GM19324 (cell line): ENCODE measurements around the gene TUBB2B.
"Not testable (repeated sequence)": the region's sequence is repeated elsewhere in the genome, so short reads cannot be mapped to it uniquely, and the experiment has no call there.

Source experiments
- ATAC-seq: cut with Tn5 transposase; IDR thresholded peaks from one replicate; pipeline ENCODE4 v1.9.1; 2021; ENCODE audit warnings: mild to moderate bottlenecking, moderate library complexity; ENCODE audit not compliant: unreplicated experiment, low FRiP score

The TUBB2B gene

GRCh38 chr6:3212261-3212660 is 15.2 kb downstream of the TUBB2B start:
- ATAC-seq = no peak

GRCh38 chr6:3211681-3212080 is 15.8 kb downstream of the TUBB2B start:
- no peak for ATAC-seq

- no peak for ATAC-seq
These were observed 17.3 kb downstream of the TUBB2B start for GRCh38 chr6:3210024-3210610.

GRCh38 chr6:3209114-3210023 is 18.1 kb downstream of the TUBB2B start:
- no peak for ATAC-seq

GRCh38 chr6:3208775-3209113 is 18.7 kb downstream of the TUBB2B start:
- no peak for ATAC-seq

GRCh38 chr6:3208098-3208774 is 19.2 kb downstream of the TUBB2B start:
- ATAC-seq = no peak

- ATAC-seq = no peak
These were observed 21.0 kb downstream of the TUBB2B start for GRCh38 chr6:3206339-3207015.

- ATAC-seq = no peak
These were observed 21.5 kb downstream of the TUBB2B start for GRCh38 chr6:3205913-3206312.

- no peak for ATAC-seq
These were observed 22.5 kb downstream of the TUBB2B start for GRCh38 chr6:3204921-3205320.

- no peak for ATAC-seq
These were observed 24.3 kb downstream of the TUBB2B start for GRCh38 chr6:3202999-3203696.

- no peak for ATAC-seq
These were observed 26.1 kb downstream of the TUBB2B start for GRCh38 chr6:3201388-3201787.

GRCh38 chr6:3200682-3201081 is 26.8 kb downstream of the TUBB2B start:
- ATAC-seq = no peak

GRCh38 chr6:3199382-3199781 is 28.1 kb downstream of the TUBB2B start:
- no peak for ATAC-seq

- ATAC-seq = not testable (repeated sequence)
These were observed 29.7 kb downstream of the TUBB2B start for GRCh38 chr6:3197734-3198133.

- no peak for ATAC-seq
These were observed 30.7 kb downstream of the TUBB2B start for GRCh38 chr6:3196770-3197169.

GRCh38 chr6:3195695-3196497 is 31.6 kb downstream of the TUBB2B start:
- ATAC-seq = no peak

- no peak for ATAC-seq
These were observed 32.1 kb downstream of the TUBB2B start for GRCh38 chr6:3195420-3195694.

GRCh38 chr6:3194535-3195419 is 32.7 kb downstream of the TUBB2B start:
- ATAC-seq = no peak
